Fibroblast of lung (primary cell): Measurements from ENCODE around the gene SIRT2.

Experiments
- CTCF ChIP-seq, 2 donors: IDR thresholded peaks in 1 of 2; conservative IDR thresholded peaks in 1 of 2; 1 replicate in 1 of 2; 2 replicates in 1 of 2; pipeline ENCODE4 v1.5.1; 2011 to 2012; ENCODE audit warnings: low read length in 2 of 2, control low read depth in 1 of 2, inconsistent platforms in 1 of 2, low read depth in 1 of 2, mild to moderate bottlenecking in 1 of 2
- EZH2 ChIP-seq: IDR thresholded peaks from 2 replicates; pipeline ENCODE4 v1.5.1; 2012; ENCODE audit warnings: low read length, control low read depth, mild to moderate bottlenecking; ENCODE audit errors: missing control alignments

GRCh38 chr19:38830039-38830733, 69.2 kb downstream of the SIRT2 start:
- TF ChIP-seq CTCF (conservative IDR thresholded peaks at IDR 0.05 in 1 of 2, IDR thresholded peaks at IDR 0.05 in 1 of 2; ENCODE audit: low read depth in 1 of 2, low read length in 2 of 2) (no peak), EZH2 (no peak)
